ENCODE measurements around the gene HTT.

DNA sequence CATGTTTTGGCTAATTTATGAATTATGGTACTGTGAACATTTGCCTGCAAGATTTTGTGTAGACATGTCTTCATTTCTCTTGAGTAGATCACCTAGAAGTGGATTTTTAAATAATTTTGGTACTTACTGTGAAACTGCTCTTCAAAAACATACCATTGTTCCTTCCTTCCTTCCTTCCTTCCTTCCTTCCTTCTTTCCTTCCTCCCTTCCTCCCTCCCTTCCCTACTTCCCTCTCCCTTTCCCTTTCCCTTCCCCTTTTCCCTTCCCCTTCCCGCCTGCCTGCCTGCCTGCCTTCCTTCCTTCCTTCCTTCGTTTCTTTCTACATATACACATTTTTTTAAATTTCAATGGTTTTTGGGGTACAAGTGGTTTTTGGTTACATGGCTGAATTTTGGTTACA, 63.4 kb downstream of the HTT start:
- TF ChIP-seq CTCF (IDR thresholded peaks at IDR 0.05) (no peak), EP300 (IDR thresholded peaks at IDR 0.05) (no peak), POLR2A (IDR thresholded peaks at IDR 0.05) (no peak)
